IMR-90 (cell line): ENCODE results near the gene SPATA13. TPM values are rescaled to one million over a fixed set of nuclear protein-coding genes. Genes with fewer than 3 reads are reported as not detected.

Experiments
- ATAC-seq: fragments of 200-7000 bp; cut with Tn5 transposase; 2 replicates; pipeline ENCODE4 v1.9.1; 2020; ENCODE audit warnings: low read depth, mild to moderate bottlenecking, moderate library complexity
- BruUV-seq: library from RNA; stranded (reverse); fragments of 400-500 nt; replicated peaks from 2 replicates; lab custom pipeline; 2021; lab: Mats Ljungman, UMichigan
- CTCF ChIA-PET: fragments of 300-600 bp; formaldehyde crosslinking; extraction: SDS; loops from one replicate; lab custom pipeline; 2021; ENCODE audit warnings: antibody characterized with exemption; lab: Yijun Ruan, JAX
- POLR2A ChIA-PET: fragments of 300-600 bp; sonication (Branson Sonifier 250); formaldehyde crosslinking; loops from one replicate; lab custom pipeline; 2022; ENCODE audit warnings: antibody characterized with exemption; ENCODE audit not compliant: unreplicated experiment; lab: Charles Lee
- DNase-seq: peaks from one replicate; pipeline ENCODE4 v3.0.0; 2013
- H2AFZ ChIP-seq: replicated peaks from 2 replicates; pipeline ENCODE3; 2013; ENCODE audit warnings: low read length, mild to moderate bottlenecking; ENCODE audit not compliant: poor library complexity
- H2AK5ac ChIP-seq: 2 replicates; pipeline ENCODE4 v1.6.1; 2013; ENCODE audit warnings: low read depth, low read length, inconsistent platforms
- H2AK9ac ChIP-seq: replicated peaks from 2 replicates; pipeline ENCODE3; 2013; ENCODE audit warnings: mild to moderate bottlenecking, low read depth, low read length, moderate library complexity; ENCODE audit not compliant: poor library complexity
- H2BK120ac ChIP-seq: 2 replicates; pipeline ENCODE4 v1.6.1; 2013; ENCODE audit warnings: low read depth, low read length, inconsistent platforms
- H2BK15ac ChIP-seq: 3 replicates; pipeline ENCODE4 v1.6.1; 2013; ENCODE audit warnings: low read depth, low read length, inconsistent platforms
- H2BK20ac ChIP-seq: 2 replicates; pipeline ENCODE4 v1.6.1; 2013; ENCODE audit warnings: low read depth, mild to moderate bottlenecking, inconsistent platforms, low read length, moderate library complexity
- H2BK5ac ChIP-seq: 2 replicates; pipeline ENCODE4 v1.6.1; 2013; ENCODE audit warnings: mild to moderate bottlenecking, low read depth, low read length, inconsistent platforms; ENCODE audit not compliant: poor library complexity, severe bottlenecking
- H3K14ac ChIP-seq: replicated peaks from 2 replicates; pipeline ENCODE4 v1.6.1; 2013; ENCODE audit warnings: low read depth, low read length, inconsistent platforms
- H3K18ac ChIP-seq: 2 replicates; pipeline ENCODE4 v1.6.1; 2013; ENCODE audit warnings: low read depth, low read length, control low read depth
- H3K23ac ChIP-seq: 2 replicates; pipeline ENCODE4 v1.6.1; 2013; ENCODE audit warnings: low read depth, low read length, inconsistent platforms
- H3K27ac ChIP-seq: 2 replicates; pipeline ENCODE4 v1.5.1; 2013; ENCODE audit warnings: mild to moderate bottlenecking, control low read depth, low read length; ENCODE audit not compliant: insufficient read depth
- H3K27me3 ChIP-seq: 2 replicates; pipeline ENCODE4 v1.6.1; 2013; ENCODE audit warnings: low read length; ENCODE audit not compliant: control insufficient read depth, insufficient read depth
- H3K36me3 ChIP-seq: 2 replicates; pipeline ENCODE4 v1.6.1; 2013; ENCODE audit warnings: low read length, mixed read lengths; ENCODE audit not compliant: control insufficient read depth, insufficient read depth
- H3K4ac ChIP-seq: 2 replicates; pipeline ENCODE4 v1.6.1; 2013; ENCODE audit warnings: low read depth, low read length, inconsistent platforms
- H3K4me1 ChIP-seq: 2 replicates; pipeline ENCODE4 v1.6.1; 2013; ENCODE audit warnings: low read length, mixed read lengths; ENCODE audit not compliant: control insufficient read depth, insufficient read depth
- H3K4me2 ChIP-seq: 2 replicates; pipeline ENCODE4 v1.6.1; 2013; ENCODE audit warnings: low read depth, mild to moderate bottlenecking, control low read depth, low read length, moderate library complexity
- H3K4me3 ChIP-seq: 2 replicates; pipeline ENCODE4 v1.5.1; 2013; ENCODE audit warnings: low read depth, mild to moderate bottlenecking, control low read depth, low read length, moderate library complexity; ENCODE audit not compliant: insufficient read depth
- H3K56ac ChIP-seq: 2 replicates; pipeline ENCODE4 v1.6.1; 2013; ENCODE audit warnings: low read length, inconsistent platforms; ENCODE audit not compliant: insufficient read depth; ENCODE audit errors: extremely low read depth
- H3K79me1 ChIP-seq, 2 experiments: 2 replicates each; pipeline ENCODE4 v1.6.1; 2013; ENCODE audit warnings: low read length in 2 of 2, inconsistent platforms in 1 of 2, low read depth in 1 of 2
- H3K9ac ChIP-seq: 2 replicates; pipeline ENCODE4 v1.6.1; 2013; ENCODE audit warnings: low read depth, low read length, control low read depth
- H3K9me1 ChIP-seq: 2 replicates; pipeline ENCODE4 v1.6.1; 2013; ENCODE audit warnings: low read length, inconsistent platforms; ENCODE audit not compliant: insufficient read depth
- H3K9me3 ChIP-seq: 2 replicates; pipeline ENCODE4 v1.6.1; 2013; ENCODE audit warnings: low read length; ENCODE audit not compliant: control insufficient read depth, insufficient read depth
- H4K20me1 ChIP-seq: 2 replicates; pipeline ENCODE4 v1.6.1; 2013; ENCODE audit warnings: low read length, inconsistent platforms; ENCODE audit not compliant: insufficient read depth
- H4K5ac ChIP-seq: 2 replicates; pipeline ENCODE4 v1.6.1; 2013; ENCODE audit warnings: mild to moderate bottlenecking, low read depth, low read length, control low read depth
- H4K8ac ChIP-seq, 2 experiments: 2 replicates each; pipeline ENCODE4 v1.6.1; 2013; ENCODE audit warnings: low read depth in 2 of 2, low read length in 2 of 2, control low read depth in 1 of 2, inconsistent platforms in 1 of 2
- H4K91ac ChIP-seq: 2 replicates; pipeline ENCODE4 v1.6.1; 2013; ENCODE audit warnings: low read depth, low read length, inconsistent platforms; ENCODE audit not compliant: insufficient read depth
- BHLHE40 ChIP-seq: fragments of 150-350 bp; IDR thresholded peaks from 2 replicates; pipeline ENCODE4 v1.6.1; 2016; ENCODE audit warnings: mild to moderate bottlenecking, low read depth, low read length
- CEBPB ChIP-seq: IDR thresholded peaks from 2 replicates; pipeline ENCODE4 v1.6.1; 2012; ENCODE audit warnings: low read depth, low read length, improper control_type of control experiment
- CHD1 ChIP-seq: IDR thresholded peaks from 2 replicates; pipeline ENCODE4 v1.6.1; 2012; ENCODE audit warnings: low read depth, low read length, improper control_type of control experiment
- FOS ChIP-seq: fragments of 150-350 bp; IDR thresholded peaks from 2 replicates; pipeline ENCODE4 v1.6.1; 2016; ENCODE audit warnings: low read depth, low read length
- MAFK ChIP-seq: IDR thresholded peaks from 2 replicates; pipeline ENCODE4 v1.6.1; 2012; ENCODE audit warnings: low read depth, low read length, improper control_type of control experiment
- MAZ ChIP-seq: IDR thresholded peaks from 2 replicates; pipeline ENCODE4 v1.6.1; 2012; ENCODE audit warnings: low read depth, mild to moderate bottlenecking, low read length, improper control_type of control experiment, moderate library complexity, borderline replicate concordance
- MXI1 ChIP-seq: IDR thresholded peaks from 2 replicates; pipeline ENCODE4 v1.6.1; 2012; ENCODE audit warnings: low read depth, mild to moderate bottlenecking, low read length, moderate library complexity, borderline replicate concordance
- RAD21 ChIP-seq: IDR thresholded peaks from 2 replicates; pipeline ENCODE4 v1.6.1; 2012; ENCODE audit warnings: low read length, improper control_type of control experiment
- RFX5 ChIP-seq: IDR thresholded peaks from 2 replicates; pipeline ENCODE4 v1.8.0; 2012; ENCODE audit warnings: low read depth, mild to moderate bottlenecking, low read length, moderate library complexity
- SMC3 ChIP-seq: fragments of 150-350 bp; IDR thresholded peaks from 2 replicates; pipeline ENCODE4 v1.6.1; 2016; ENCODE audit warnings: low read depth, mild to moderate bottlenecking, antibody characterized with exemption, low read length, moderate library complexity
- WGBS, 2 experiments: methylation state at CpG; one replicate each; pipeline versions ENCODE4 v1.1.5 to v1.1.7; 2013; ENCODE audit warnings: missing lambda C conversion rate in 2 of 2; ENCODE audit not compliant: insufficient read length in 1 of 2; ENCODE audit errors: extremely low coverage in 2 of 2; 5-methylcytosine and 5-hydroxymethylcytosine counted together
- dilution Hi-C: fragments of 300-500 bp; cut with HindIII; formaldehyde crosslinking; loops from one replicate; pipeline ENCODE4 v1.14.3; 2018; ENCODE audit warnings: low sequenced_read_pairs; ENCODE audit not compliant: unreplicated experiment
- in situ Hi-C: fragments of 300-500 bp; cut with MboI; formaldehyde crosslinking; loops from 3 replicates; pipeline ENCODE4 v1.14.3; 2019; ENCODE audit warnings: low sequenced_read_pairs, inconsistent platforms, mixed read lengths
- intact Hi-C: fragments of 100-400 bp; cut with micrococcal nuclease; formaldehyde crosslinking; loops from 2 replicates; pipeline ENCODE4 v1.10.0; 2022
- polyA plus RNA-seq, 3 experiments: library from polyadenylated mRNA; depleted of rRNA; stranded (reverse); fragments of >200 nt; gene quantifications; 2 replicates each; pipeline ENCODE4 v1.2.3, GENCODE V29; 2012; ENCODE audit warnings: low replicate concordance in 1 of 3
- total RNA-seq: library from RNA; depleted of rRNA; stranded (reverse); fragments of >200 nt; gene quantifications from 2 replicates; pipeline ENCODE4 v1.2.3, GENCODE V29; 2012
- TF ChIP-seq, protein P1 (sequence below): fragments of 150-350 bp; IDR thresholded peaks from 2 replicates; pipeline ENCODE4 v1.6.1; 2016; ENCODE audit warnings: low read depth, mild to moderate bottlenecking, low read length, moderate library complexity, borderline replicate concordance
- TF ChIP-seq, protein P2 (sequence below): fragments of 150-350 bp; IDR thresholded peaks from 2 replicates; pipeline ENCODE4 v1.6.1; 2017; ENCODE audit warnings: mild to moderate bottlenecking, antibody characterized with exemption, low read length, low read depth
- TF ChIP-seq, protein P3 (sequence below): conservative IDR thresholded peaks from 2 replicates; pipeline ENCODE4 v1.5.1; 2012; ENCODE audit warnings: mild to moderate bottlenecking, low read depth, low read length, improper control_type of control experiment

Gene SPATA13
- total and polyA plus RNA-seq, 2 of the 4 experiments (the other 2 are of a cell fraction), result 10.5 to 12.5 TPM

- no TSS peak for BruUV-seq
- POLR2A ChIA-PET, result no interaction called here
- dilution Hi-C loops, result no loop called here
Observed at GRCh38 chr13:24257497-24257896, 97.0 kb downstream of the SPATA13 start.

More at GRCh38 chr13:24257497-24257896, 97.0 kb downstream of the SPATA13 start:
- no peak overlapping the region for H2AK9ac ChIP-seq
- H3K4me1 ChIP-seq, result no peaks in the 10 kb centered on the region
- no peaks in the 10 kb centered on the region for H3K9me3 ChIP-seq
- H2BK5ac ChIP-seq, result no peak overlapping the region
- no peak overlapping the region for H4K91ac ChIP-seq
- no peak overlapping the region for H4K8ac ChIP-seq
- H2BK120ac ChIP-seq, result no peak overlapping the region
- WGBS, 2 experiments, result no CpG with 5 or more reads among the region's 1 CpG
- no peak overlapping the region for H2AFZ ChIP-seq
- TF ChIP-seq, protein P1, sequence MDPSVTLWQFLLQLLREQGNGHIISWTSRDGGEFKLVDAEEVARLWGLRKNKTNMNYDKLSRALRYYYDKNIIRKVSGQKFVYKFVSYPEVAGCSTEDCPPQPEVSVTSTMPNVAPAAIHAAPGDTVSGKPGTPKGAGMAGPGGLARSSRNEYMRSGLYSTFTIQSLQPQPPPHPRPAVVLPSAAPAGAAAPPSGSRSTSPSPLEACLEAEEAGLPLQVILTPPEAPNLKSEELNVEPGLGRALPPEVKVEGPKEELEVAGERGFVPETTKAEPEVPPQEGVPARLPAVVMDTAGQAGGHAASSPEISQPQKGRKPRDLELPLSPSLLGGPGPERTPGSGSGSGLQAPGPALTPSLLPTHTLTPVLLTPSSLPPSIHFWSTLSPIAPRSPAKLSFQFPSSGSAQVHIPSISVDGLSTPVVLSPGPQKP, result no peak
- TF ChIP-seq, protein P2, sequence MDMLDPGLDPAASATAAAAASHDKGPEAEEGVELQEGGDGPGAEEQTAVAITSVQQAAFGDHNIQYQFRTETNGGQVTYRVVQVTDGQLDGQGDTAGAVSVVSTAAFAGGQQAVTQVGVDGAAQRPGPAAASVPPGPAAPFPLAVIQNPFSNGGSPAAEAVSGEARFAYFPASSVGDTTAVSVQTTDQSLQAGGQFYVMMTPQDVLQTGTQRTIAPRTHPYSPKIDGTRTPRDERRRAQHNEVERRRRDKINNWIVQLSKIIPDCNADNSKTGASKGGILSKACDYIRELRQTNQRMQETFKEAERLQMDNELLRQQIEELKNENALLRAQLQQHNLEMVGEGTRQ, result no peak
- TF ChIP-seq MAFK (no peak), RAD21 (no peak), CHD1 (no peak), MXI1 (no peak), CEBPB (no peak), MAZ (no peak), BHLHE40 (no peak), RFX5 (no peak), FOS (no peak), SMC3 (no peak)
- TF ChIP-seq, protein P3, sequence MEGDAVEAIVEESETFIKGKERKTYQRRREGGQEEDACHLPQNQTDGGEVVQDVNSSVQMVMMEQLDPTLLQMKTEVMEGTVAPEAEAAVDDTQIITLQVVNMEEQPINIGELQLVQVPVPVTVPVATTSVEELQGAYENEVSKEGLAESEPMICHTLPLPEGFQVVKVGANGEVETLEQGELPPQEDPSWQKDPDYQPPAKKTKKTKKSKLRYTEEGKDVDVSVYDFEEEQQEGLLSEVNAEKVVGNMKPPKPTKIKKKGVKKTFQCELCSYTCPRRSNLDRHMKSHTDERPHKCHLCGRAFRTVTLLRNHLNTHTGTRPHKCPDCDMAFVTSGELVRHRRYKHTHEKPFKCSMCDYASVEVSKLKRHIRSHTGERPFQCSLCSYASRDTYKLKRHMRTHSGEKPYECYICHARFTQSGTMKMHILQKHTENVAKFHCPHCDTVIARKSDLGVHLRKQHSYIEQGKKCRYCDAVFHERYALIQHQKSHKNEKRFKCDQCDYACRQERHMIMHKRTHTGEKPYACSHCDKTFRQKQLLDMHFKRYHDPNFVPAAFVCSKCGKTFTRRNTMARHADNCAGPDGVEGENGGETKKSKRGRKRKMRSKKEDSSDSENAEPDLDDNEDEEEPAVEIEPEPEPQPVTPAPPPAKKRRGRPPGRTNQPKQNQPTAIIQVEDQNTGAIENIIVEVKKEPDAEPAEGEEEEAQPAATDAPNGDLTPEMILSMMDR, result no peak
- peaks cover 21% of the 10 kb centered on the region for H3K9me1 ChIP-seq
- H3K36me3 ChIP-seq, result peaks cover 12% of the 10 kb centered on the region
- H3K79me1 ChIP-seq, result peaks cover 9 to 29% of the 10 kb centered on the region in 2 experiments
- no peak overlapping the region for H2AK5ac ChIP-seq
- H4K5ac ChIP-seq, result no peak overlapping the region
- H3K4me3 ChIP-seq, result no peak overlapping the region
- H3K27me3 ChIP-seq, result no peaks in the 10 kb centered on the region
- no peak overlapping the region for H3K18ac ChIP-seq
- DNase-seq, result no peak
- no peaks in the 10 kb centered on the region for H4K20me1 ChIP-seq
- intact Hi-C loops, result no loop called here
- H3K27ac ChIP-seq, result no peak overlapping the region
- no peak for ATAC-seq
- no peak overlapping the region for H2BK15ac ChIP-seq
- H3K56ac ChIP-seq, result no peak overlapping the region
- no peak overlapping the region for H3K4me2 ChIP-seq
- no peak overlapping the region for H3K9ac ChIP-seq
- H3K4ac ChIP-seq, result no peak overlapping the region
- CTCF ChIA-PET, result interaction anchor here (0.6 to 0.9 kb wide), 2 partner anchors 12 to 327 kb away, joined by 3 read pairs; no protein-coding TSS in a partner anchor
- H3K14ac ChIP-seq, result no peak overlapping the region
- in situ Hi-C loops, result no loop called here
- no peak overlapping the region for H2BK20ac ChIP-seq
- H3K23ac ChIP-seq, result no peak overlapping the region
